NOMO-1 (cell line): ENCODE data around the gene CTNNA2.

Experiments
- DNase-seq, 2 experiments: peaks; one replicate each; lab custom pipeline; 2025; ENCODE audit not compliant: unreplicated experiment in 2 of 2; lab: John Stamatoyannopoulos, UW

CTNNA2 gene

GRCh38 chr2:79611448-79612016 lies 98.7 kb downstream of the CTNNA2 start:
- DNase-seq: no peak

GRCh38 chr2:79612999-79613398 lies 100.1 kb downstream of the CTNNA2 start:
- DNase-seq: no peak

- DNase-seq: no peak
Measured at GRCh38 chr2:79619442-79619841, 106.6 kb downstream of the CTNNA2 start.

GRCh38 chr2:79619976-79620375 lies 107.1 kb downstream of the CTNNA2 start:
- no peak for DNase-seq

GRCh38 chr2:79620679-79621078 lies 107.8 kb downstream of the CTNNA2 start:
- no peak for DNase-seq

- no peak for DNase-seq
Measured at GRCh38 chr2:79621252-79621651, 108.4 kb downstream of the CTNNA2 start.

GRCh38 chr2:79621755-79622154 lies 108.9 kb downstream of the CTNNA2 start:
- DNase-seq: no peak

GRCh38 chr2:79622508-79622907 lies 109.7 kb downstream of the CTNNA2 start:
- no peak for DNase-seq

GRCh38 chr2:79627237-79627636 lies 114.4 kb downstream of the CTNNA2 start:
- DNase-seq: no peak

GRCh38 chr2:79630060-79630459 lies 117.2 kb downstream of the CTNNA2 start:
- no peak for DNase-seq

GRCh38 chr2:79630972-79631557 lies 118.2 kb downstream of the CTNNA2 start:
- no peak for DNase-seq

- no peak for DNase-seq
Measured at GRCh38 chr2:79638410-79638809, 125.6 kb downstream of the CTNNA2 start.

- DNase-seq: no peak
Measured at GRCh38 chr2:79638954-79639353, 126.1 kb downstream of the CTNNA2 start.

GRCh38 chr2:79640001-79640400 lies 127.2 kb downstream of the CTNNA2 start:
- DNase-seq: no peak

GRCh38 chr2:79649531-79649930 lies 136.7 kb downstream of the CTNNA2 start:
- no peak for DNase-seq

GRCh38 chr2:79660557-79660956 lies 147.7 kb downstream of the CTNNA2 start:
- DNase-seq: no peak

GRCh38 chr2:79665091-79665490 lies 152.2 kb downstream of the CTNNA2 start:
- DNase-seq: no peak

GRCh38 chr2:79666430-79666829 lies 153.6 kb downstream of the CTNNA2 start:
- DNase-seq: no peak

GRCh38 chr2:79669714-79670113 lies 156.9 kb downstream of the CTNNA2 start:
- DNase-seq: no peak

- no peak for DNase-seq
Measured at GRCh38 chr2:79670198-79670597, 157.3 kb downstream of the CTNNA2 start.

- no peak for DNase-seq
Measured at GRCh38 chr2:79686884-79687283, 174.0 kb downstream of the CTNNA2 start.

- DNase-seq: no peak
Measured at GRCh38 chr2:79695248-79695647, 182.4 kb downstream of the CTNNA2 start.

GRCh38 chr2:79697200-79697599 lies 184.3 kb downstream of the CTNNA2 start:
- no peak for DNase-seq
